ENCODE measurements around the gene TFAP2A.

TFAP2A gene

GRCh38 chr6:10398446-10399218 lies 16.2 kb downstream of the TFAP2A start:
- TF ChIP-seq CTCF (IDR thresholded peaks at IDR 0.05; ENCODE audit: low read depth, low read length): no peak
- no peak for DNase-seq (ENCODE audit: extremely low read depth, low read depth)

- no peak for DNase-seq (ENCODE audit: extremely low read depth, low read depth)
- TF ChIP-seq CTCF (IDR thresholded peaks at IDR 0.05; ENCODE audit: low read depth, low read length): no peak
Observed at GRCh38 chr6:10397756-10398445, 17.0 kb downstream of the TFAP2A start.

GRCh38 chr6:10396785-10397184 lies 18.1 kb downstream of the TFAP2A start:
- no peak for TF ChIP-seq CTCF (IDR thresholded peaks at IDR 0.05; ENCODE audit: low read depth, low read length)
- DNase-seq (ENCODE audit: extremely low read depth, low read depth): no peak

GRCh38 chr6:10395704-10396546 lies 18.9 kb downstream of the TFAP2A start:
- DNase-seq (ENCODE audit: extremely low read depth, low read depth): no peak
- no peak for TF ChIP-seq CTCF (IDR thresholded peaks at IDR 0.05; ENCODE audit: low read depth, low read length)

- no peak for DNase-seq (ENCODE audit: extremely low read depth, low read depth)
- TF ChIP-seq CTCF (IDR thresholded peaks at IDR 0.05; ENCODE audit: low read depth, low read length): no peak
Observed at GRCh38 chr6:10395171-10395703, 19.6 kb downstream of the TFAP2A start.

GRCh38 chr6:10393544-10394225 lies 21.2 kb downstream of the TFAP2A start:
- DNase-seq (ENCODE audit: extremely low read depth, low read depth): no peak
- TF ChIP-seq CTCF (IDR thresholded peaks at IDR 0.05; ENCODE audit: low read depth, low read length): no peak

Data from AG09319 (cell line).